ENCODE results near the gene WBP1L. TPM values are rescaled to one million over a fixed set of nuclear protein-coding genes. Genes with fewer than 3 reads are reported as not detected.

The WBP1L gene
- polyA plus RNA-seq, 1 donor from 2014 or later, result 20.8 TPM

DNA sequence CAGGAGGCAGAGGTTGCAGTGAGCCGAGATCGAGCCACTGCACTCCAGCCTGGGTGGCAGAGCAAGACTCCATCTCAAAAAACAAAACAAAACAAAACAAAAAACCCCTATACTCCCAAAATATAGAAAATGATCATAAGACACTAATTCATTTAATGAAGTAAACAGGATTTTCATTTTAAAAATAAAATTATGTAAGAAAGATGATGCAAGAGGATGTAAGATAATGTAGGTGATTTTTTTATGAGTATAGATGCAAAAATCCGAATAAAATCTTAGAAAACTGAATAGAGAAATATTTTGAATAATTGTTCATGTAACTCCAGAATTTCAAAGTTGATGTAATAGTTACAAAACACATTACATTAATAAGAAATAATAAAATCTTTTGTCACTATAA, 121.9 kb downstream of the WBP1L start:
- H3F3A ChIP-seq (ENCODE audit: insufficient read depth, low read length, poor library complexity, severe bottlenecking), result no peaks in the 10 kb centered on the region
- no peak for TF ChIP-seq TAF1 (IDR thresholded peaks at IDR 0.05; ENCODE audit: low read depth)
- TF ChIP-seq MXI1 (conservative IDR thresholded peaks at IDR 0.05; ENCODE audit: poor library complexity, severe bottlenecking), result no peak
- no peak for TF ChIP-seq POLR2AphosphoS5 (IDR thresholded peaks at IDR 0.05)
- TF ChIP-seq EP300 (conservative IDR thresholded peaks at IDR 0.05; ENCODE audit: poor library complexity, severe bottlenecking), result no peak
- TF ChIP-seq RAD21 (conservative IDR thresholded peaks at IDR 0.05), result no peak
- no peak for TF ChIP-seq EZH2 (IDR thresholded peaks at IDR 0.05; ENCODE audit: borderline replicate concordance, insufficient read depth, low read length, poor library complexity, severe bottlenecking)
- no peak for TF ChIP-seq SMC3 (conservative IDR thresholded peaks at IDR 0.05; ENCODE audit: poor library complexity)
- TF ChIP-seq, protein P1, sequence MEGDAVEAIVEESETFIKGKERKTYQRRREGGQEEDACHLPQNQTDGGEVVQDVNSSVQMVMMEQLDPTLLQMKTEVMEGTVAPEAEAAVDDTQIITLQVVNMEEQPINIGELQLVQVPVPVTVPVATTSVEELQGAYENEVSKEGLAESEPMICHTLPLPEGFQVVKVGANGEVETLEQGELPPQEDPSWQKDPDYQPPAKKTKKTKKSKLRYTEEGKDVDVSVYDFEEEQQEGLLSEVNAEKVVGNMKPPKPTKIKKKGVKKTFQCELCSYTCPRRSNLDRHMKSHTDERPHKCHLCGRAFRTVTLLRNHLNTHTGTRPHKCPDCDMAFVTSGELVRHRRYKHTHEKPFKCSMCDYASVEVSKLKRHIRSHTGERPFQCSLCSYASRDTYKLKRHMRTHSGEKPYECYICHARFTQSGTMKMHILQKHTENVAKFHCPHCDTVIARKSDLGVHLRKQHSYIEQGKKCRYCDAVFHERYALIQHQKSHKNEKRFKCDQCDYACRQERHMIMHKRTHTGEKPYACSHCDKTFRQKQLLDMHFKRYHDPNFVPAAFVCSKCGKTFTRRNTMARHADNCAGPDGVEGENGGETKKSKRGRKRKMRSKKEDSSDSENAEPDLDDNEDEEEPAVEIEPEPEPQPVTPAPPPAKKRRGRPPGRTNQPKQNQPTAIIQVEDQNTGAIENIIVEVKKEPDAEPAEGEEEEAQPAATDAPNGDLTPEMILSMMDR (IDR thresholded peaks at IDR 0.05; ENCODE audit: poor library complexity, severe bottlenecking), result no peak
- TF ChIP-seq, protein P2, sequence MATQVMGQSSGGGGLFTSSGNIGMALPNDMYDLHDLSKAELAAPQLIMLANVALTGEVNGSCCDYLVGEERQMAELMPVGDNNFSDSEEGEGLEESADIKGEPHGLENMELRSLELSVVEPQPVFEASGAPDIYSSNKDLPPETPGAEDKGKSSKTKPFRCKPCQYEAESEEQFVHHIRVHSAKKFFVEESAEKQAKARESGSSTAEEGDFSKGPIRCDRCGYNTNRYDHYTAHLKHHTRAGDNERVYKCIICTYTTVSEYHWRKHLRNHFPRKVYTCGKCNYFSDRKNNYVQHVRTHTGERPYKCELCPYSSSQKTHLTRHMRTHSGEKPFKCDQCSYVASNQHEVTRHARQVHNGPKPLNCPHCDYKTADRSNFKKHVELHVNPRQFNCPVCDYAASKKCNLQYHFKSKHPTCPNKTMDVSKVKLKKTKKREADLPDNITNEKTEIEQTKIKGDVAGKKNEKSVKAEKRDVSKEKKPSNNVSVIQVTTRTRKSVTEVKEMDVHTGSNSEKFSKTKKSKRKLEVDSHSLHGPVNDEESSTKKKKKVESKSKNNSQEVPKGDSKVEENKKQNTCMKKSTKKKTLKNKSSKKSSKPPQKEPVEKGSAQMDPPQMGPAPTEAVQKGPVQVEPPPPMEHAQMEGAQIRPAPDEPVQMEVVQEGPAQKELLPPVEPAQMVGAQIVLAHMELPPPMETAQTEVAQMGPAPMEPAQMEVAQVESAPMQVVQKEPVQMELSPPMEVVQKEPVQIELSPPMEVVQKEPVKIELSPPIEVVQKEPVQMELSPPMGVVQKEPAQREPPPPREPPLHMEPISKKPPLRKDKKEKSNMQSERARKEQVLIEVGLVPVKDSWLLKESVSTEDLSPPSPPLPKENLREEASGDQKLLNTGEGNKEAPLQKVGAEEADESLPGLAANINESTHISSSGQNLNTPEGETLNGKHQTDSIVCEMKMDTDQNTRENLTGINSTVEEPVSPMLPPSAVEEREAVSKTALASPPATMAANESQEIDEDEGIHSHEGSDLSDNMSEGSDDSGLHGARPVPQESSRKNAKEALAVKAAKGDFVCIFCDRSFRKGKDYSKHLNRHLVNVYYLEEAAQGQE (IDR thresholded peaks at IDR 0.05; ENCODE audit: borderline replicate concordance), result no peak
- H3K27ac ChIP-seq (ENCODE audit: low read length), result no peak overlapping the region
- no peaks in the 10 kb centered on the region for H3K9me2 ChIP-seq (ENCODE audit: insufficient read depth, low read length)
- no peak overlapping the region for H3K4me2 ChIP-seq (ENCODE audit: low read length)
- no peak overlapping the region for H3K4me3 ChIP-seq (ENCODE audit: low read length)
- H3K27me3 ChIP-seq (ENCODE audit: insufficient read depth, low read depth, low read length), result no peaks in the 10 kb centered on the region
- H3K36me3 ChIP-seq (ENCODE audit: insufficient read depth, low read length), result no peaks in the 10 kb centered on the region
- no peaks in the 10 kb centered on the region for H3K79me2 ChIP-seq (replicated peaks; ENCODE audit: insufficient read depth, low read length)
- no peak overlapping the region for H2AFZ ChIP-seq (ENCODE audit: low read depth, low read length)
- H3K9ac ChIP-seq (ENCODE audit: low read length), result no peak overlapping the region
- H3K9me3 ChIP-seq (ENCODE audit: low read length), result no peaks in the 10 kb centered on the region
- no peaks in the 10 kb centered on the region for H4K20me1 ChIP-seq (ENCODE audit: insufficient read depth)

Small RNA genes lying within 50 kb of the gene (small RNA-seq; reads per million reads assigned to genes)
- 0 reads per million in 3 experiments for gene RNU6-1231P

Other genes with a start within 250 kb of the WBP1L start
- 316 and 347 TPM in 2 replicates for gene ACTR1A, start 241.2 kb upstream of the WBP1L start, polyA plus RNA-seq
- 4.8 and 5.4 TPM in 2 replicates for gene SUFU, start 240.0 kb upstream of the WBP1L start, polyA plus RNA-seq
- 47.5 and 59.2 TPM in 2 replicates for gene TRIM8, start 99.5 kb upstream of the WBP1L start, polyA plus RNA-seq
- gene ARL3, start 29.6 kb upstream of the WBP1L start, polyA plus RNA-seq, result 51.9 and 56.0 TPM in 2 replicates
- 14.9 and 16.0 TPM in 2 replicates for gene SFXN2, start 29.3 kb upstream of the WBP1L start, polyA plus RNA-seq
- not detected in 2 replicates for gene CYP17A1, start 93.5 kb downstream of the WBP1L start, polyA plus RNA-seq
- gene BORCS7, start 110.3 kb downstream of the WBP1L start, polyA plus RNA-seq, result 51.6 and 65.2 TPM in 2 replicates
- gene AS3MT, start 125.5 kb downstream of the WBP1L start, polyA plus RNA-seq, result 16.9 and 17.6 TPM in 2 replicates
- gene CNNM2, start 174.3 kb downstream of the WBP1L start, polyA plus RNA-seq, result 5.0 and 5.1 TPM in 2 replicates